GM19240 (cell line): ENCODE results near the gene AKAP3.

Experiments used
- DNase-seq: peaks from one replicate; pipeline ENCODE4 v3.0.0; 2011; ENCODE audit warnings: low spot score; ENCODE audit not compliant: insufficient read length

Gene AKAP3

DNA sequence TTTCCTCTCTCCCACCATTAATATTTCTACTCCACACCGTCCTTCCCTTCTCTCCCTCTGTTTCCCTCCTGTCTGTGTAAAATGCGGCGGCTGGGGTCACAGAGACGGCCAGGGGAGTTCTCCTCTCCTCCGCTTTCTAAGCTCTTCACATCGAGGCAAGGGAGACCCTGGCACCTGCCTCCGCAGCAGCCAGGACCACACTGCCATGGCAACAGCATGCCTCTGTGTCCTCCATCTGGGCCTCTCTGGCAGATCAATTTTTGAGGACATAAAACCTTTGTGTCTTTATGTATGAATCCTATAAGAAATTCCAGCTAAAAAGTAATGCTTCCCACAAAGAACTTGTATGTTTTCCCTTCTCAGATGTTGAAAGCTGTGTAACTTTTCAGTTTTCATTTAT is 45.4 kb downstream of the AKAP3 start:
- no peak for DNase-seq

- no peak for DNase-seq
These were observed 53.0 kb downstream of the AKAP3 start for GRCh38 chr12:4595881-4596280.

DNA sequence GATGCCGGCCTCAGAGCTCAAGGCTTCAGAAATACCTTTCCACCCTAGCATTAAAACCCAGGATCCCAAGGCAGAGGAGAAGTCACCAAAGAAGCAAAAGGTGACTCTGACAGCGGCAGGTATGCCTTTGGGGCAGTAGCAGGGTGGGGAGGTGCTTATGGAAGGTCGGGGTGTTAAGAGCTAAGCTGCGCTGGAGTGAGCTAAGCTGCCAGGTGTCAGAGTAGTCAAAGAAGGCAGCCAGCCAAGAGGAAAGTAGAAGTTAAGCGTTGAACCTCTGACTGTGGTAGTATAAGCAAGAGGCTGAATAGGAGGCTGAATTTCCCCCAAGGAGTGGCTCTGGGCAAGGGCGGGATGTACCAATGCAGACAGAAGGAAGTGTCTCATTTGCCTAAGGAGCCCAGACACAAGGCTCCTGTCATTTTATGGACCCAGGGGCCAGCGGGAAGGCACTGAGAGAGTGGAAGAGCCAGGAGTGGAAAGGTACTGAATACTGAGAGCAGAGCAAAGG is 57.6 kb downstream of the AKAP3 start:
- DNase-seq, result no peak

- no peak for DNase-seq
These were observed 58.9 kb downstream of the AKAP3 start for GRCh38 chr12:4589941-4590340.

GRCh38 chr12:4588916-4589315 is 59.9 kb downstream of the AKAP3 start:
- DNase-seq, result no peak

DNA sequence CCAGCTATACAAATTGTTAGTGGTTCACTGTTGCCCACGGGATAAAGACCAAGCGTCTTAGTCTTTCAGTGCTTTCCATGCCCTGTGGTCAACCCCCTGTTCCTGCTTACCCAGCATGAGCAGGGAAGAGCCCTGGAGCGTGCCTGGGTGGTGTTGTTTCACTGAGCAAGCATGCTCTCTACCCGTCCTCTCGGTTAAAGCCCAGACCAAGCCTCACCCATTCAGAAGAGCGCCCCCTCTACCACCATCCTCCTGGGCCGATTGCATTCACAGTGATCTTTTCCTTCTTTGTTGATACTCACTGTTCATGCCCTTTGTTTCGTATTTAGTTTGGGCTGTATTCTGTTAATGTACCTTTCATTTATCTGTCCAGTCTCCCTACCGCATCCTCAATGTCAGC is 61.7 kb downstream of the AKAP3 start:
- DNase-seq, result no peak

GRCh38 chr12:4586500-4586899 is 62.4 kb downstream of the AKAP3 start:
- no peak for DNase-seq

- no peak for DNase-seq
These were observed 64.0 kb downstream of the AKAP3 start for GRCh38 chr12:4584896-4585295.

DNA sequence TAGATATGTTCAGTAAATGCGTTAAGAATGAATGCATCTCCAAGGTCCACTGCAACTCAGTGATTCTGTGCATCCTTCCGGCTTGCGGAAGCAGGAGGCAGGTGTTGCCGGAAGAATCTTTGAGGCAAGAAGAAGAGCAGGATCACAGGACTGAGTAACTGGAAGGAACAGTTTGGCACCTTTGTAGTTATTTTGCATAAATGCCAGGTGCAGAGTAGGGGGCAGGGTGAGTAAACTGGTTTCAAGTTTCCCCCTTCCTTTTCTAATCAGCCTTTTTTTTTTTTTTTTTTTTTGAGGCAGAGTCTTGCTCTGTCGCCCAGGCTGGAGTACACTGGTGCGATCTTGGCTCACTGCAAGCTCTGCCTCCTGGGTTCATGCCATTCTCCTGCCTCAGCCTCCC is 64.6 kb downstream of the AKAP3 start:
- no peak for DNase-seq

DNA sequence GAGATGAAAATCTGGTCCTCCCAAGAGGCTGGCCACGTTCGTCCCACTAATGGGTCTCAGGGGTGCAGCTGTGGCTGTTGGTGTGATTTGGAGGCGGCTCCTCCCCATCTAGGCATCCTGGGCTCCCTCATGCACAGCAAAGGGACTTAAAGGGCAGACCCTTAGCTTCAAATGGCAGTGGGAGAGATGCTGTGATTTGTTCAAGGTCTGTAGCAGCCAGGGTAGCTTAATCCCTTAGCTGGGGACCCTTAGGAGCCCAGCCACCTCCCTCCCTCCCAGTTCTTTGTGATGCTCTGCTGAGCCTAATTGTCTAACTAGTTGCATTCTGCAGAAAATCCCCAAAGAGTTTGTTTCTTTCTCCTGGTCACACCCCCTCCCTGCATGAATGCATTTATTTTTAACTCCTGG is 68.6 kb downstream of the AKAP3 start:
- no peak for DNase-seq

DNA sequence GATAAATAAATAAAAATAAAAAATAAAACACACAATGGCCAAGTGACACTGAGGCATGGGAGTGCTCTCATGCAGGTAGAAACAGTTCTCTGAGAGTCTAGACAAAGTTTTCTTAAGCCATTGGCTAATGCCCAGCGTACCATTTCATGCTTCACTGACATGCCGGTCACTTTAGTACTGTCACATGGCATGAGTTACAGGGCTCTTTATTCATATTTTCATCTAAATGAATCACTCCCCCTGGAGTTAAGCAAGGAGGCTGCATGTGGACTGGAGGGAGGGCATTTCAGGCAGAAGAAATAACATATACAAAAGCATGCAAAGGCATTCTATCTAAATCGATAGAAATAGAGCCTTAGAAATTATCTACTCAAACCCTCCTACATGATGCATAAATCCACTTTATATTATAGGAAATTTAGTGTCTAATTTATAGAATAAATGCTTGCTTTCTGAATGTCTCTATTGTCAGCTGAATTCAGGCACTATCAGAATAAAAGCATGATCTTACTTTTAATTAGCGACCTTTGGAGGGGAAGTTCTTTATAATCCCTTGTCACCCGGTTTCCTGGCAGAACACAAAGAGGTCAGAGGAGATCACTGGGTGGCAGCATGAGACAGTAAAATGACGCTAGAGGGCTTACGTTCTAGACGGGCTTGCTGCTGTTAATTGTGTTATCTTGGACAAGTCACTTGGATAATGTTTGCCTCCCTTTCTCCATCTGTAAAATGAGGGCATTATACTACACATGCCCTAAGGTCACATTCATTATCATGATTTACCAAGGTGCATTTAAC is 69.3 kb downstream of the AKAP3 start:
- DNase-seq, result no peak

DNA sequence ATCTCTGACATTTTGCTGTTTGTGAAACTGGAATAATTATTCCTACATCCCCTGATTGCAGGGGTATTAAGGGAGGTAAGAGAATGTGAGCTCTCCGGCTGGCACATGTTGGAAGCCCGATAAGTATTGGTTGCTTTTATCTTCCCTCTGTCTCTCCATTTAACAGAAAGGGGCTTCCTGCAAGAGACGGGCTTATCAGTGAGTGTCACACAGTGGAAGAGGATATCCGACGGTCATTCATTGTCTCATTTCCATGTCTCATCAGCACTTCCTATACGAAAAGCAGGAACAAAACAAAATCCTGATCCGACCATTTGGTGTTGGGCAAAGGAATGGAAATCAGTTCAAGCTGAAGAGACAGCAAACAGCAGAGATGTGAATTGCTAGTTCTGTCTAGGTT is 76.2 kb downstream of the AKAP3 start:
- no peak for DNase-seq

- DNase-seq, result no peak
These were observed 79.6 kb downstream of the AKAP3 start for GRCh38 chr12:4569261-4569660.

- DNase-seq, result no peak
These were observed 81.6 kb downstream of the AKAP3 start for GRCh38 chr12:4567073-4567881.

DNA sequence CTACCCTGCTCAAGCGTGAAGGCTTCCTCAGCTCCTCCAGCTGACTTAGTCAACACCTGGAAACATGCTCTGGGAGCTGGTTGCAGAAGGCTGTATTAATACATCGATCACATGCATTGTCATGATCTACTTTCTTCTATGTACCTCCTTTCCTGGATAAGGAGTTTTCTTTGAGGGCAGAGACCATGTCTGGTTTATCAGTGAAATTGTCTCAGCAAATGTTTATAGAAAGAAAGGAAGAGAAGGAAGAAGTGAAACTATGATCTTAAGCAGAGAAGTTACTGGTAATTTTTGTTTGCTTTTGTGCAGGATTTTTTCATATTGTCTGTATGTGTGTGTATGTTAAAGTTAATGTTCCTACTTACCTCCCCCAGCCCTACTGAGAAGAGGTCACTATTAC is 82.4 kb downstream of the AKAP3 start:
- no peak for DNase-seq
